GM12874 (cell line): ENCODE results near the gene GPR107.

Source experiments
- TF ChIP-seq, protein P1 (sequence below): IDR thresholded peaks from 2 replicates; pipeline ENCODE4 v1.5.1; 2011; ENCODE audit warnings: low read depth, mild to moderate bottlenecking, control low read depth, low read length, moderate library complexity; ENCODE audit not compliant: insufficient read depth

Gene GPR107

DNA sequence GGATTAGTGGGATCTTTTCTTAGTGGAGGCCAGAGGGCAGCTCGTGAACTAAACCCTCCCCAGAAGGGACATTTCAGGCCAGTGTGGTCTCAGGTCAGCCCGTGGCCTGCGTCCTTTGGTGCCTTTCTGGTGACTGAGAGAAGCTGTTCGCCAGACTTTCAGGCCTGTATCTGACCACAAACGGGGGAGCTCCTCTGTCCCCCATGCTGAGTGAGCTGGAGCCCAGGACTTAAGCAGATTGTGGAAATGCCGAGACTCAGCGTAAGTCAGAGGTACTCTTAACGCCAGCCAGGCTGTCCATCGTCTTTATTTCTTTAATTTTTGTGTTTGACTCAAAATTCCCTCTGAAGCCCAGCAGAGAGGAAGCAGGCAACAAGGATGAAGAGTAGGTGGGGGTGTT lies 63.7 kb downstream of the GPR107 start:
- TF ChIP-seq, protein P1, sequence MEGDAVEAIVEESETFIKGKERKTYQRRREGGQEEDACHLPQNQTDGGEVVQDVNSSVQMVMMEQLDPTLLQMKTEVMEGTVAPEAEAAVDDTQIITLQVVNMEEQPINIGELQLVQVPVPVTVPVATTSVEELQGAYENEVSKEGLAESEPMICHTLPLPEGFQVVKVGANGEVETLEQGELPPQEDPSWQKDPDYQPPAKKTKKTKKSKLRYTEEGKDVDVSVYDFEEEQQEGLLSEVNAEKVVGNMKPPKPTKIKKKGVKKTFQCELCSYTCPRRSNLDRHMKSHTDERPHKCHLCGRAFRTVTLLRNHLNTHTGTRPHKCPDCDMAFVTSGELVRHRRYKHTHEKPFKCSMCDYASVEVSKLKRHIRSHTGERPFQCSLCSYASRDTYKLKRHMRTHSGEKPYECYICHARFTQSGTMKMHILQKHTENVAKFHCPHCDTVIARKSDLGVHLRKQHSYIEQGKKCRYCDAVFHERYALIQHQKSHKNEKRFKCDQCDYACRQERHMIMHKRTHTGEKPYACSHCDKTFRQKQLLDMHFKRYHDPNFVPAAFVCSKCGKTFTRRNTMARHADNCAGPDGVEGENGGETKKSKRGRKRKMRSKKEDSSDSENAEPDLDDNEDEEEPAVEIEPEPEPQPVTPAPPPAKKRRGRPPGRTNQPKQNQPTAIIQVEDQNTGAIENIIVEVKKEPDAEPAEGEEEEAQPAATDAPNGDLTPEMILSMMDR: no peak

DNA sequence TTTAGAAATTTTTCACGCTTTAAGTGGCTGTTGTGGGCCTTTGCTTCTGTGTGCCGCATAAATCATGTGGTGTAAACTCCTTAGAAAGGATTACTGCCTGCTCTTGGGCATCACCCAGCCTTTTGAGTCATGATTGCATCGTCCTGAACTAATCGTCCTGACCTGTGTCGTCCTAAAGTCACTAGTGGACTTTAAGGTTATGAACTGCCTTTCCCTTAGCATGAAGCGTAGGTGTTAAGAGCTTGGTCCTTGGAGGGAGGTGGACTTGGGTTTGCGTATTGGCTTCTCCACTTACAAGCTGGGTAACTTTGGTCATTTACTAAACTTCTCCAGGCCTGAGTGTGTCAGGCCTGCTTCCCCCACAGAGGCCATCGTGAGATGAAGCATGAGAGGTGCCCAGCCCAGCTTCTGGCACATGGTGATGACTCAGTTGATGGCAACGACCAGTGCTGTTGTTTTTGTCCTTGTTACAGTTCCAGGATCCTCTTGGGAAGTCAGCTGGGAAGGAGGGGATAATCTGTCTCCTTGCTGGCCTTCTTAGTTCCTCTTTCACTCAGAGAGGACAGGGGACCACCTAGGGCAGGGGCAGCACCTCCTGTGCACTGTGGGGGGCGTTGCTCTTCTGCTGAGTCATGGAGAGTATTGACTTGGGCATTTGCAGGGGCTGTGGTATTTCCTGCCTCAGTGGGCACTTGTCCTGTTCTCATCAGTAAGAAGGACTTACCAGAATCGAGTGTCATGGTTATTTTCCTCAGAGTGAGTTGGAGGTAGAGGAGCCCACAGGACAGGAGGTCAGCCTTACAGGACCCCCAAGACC lies 64.3 kb downstream of the GPR107 start:
- TF ChIP-seq, protein P1: no peak

DNA sequence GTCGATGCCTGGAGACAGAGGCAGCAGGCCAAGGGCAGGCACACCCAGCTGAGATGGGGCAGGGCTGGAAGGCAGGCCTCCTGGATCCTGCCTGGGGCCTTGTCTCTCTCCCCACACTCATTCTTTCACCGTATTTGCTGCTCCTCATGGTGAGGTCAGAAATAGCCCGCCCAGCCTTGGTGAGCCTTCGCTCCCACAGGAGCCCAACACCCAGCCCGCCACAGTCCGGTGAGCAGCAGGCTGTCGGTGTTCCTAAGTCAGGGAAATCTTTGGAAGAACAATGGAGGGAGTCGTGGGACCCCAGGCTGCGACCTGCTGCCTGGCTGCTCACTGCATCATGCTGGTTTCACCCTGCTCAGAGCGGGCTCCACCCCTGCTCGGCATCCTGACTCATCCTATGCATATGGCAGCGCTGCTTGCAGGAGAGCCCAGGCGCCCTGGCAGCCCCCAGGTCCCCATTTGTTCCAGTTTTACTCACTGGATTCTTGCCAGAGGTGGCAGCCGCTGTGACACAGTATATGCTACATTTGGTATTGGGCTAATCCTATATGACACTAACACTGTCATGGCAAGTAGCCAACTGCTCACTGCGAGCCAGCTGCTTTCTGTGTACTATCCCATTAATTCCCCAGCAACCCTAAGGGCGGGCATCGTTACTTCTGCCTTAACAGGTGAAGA lies 65.3 kb downstream of the GPR107 start:
- TF ChIP-seq, protein P1: no peak

DNA sequence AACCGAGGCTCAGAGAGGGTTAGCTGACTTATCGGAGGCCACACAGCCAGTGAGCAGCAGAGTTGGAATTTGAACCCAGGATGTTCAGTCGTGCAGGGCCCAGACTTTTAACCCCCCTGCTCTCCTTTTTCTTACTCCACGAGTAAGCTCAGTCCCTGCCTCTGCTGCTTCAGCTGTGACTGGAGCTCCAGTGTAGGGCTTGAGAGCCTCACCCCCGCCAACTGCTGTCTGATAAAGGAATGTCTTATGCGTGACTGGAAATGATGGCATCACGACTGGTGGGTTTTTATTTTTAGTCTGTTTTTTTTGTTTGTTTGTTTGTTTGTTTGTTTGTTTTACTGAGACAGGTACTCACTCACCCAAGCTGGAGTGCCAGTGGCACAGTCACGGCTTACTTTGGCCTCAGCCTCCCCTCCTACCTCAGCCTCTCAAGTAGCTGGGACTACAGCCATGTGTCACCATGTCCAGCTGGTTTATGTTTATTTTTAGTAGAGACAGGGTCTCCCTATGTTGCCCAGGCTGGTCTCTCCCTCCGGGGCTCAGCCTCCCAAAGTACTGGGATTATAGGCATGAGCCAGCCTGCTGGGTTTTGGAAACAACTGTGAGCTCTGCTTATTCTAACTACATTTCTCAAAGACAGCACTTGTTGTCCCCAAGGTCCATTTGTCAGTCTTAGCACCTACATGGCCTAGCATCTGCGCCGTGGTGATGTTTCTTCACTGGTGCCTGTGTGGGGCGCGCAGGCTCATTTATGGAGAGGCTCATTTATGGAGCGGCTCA lies 66.0 kb downstream of the GPR107 start:
- TF ChIP-seq, protein P1: no peak

DNA sequence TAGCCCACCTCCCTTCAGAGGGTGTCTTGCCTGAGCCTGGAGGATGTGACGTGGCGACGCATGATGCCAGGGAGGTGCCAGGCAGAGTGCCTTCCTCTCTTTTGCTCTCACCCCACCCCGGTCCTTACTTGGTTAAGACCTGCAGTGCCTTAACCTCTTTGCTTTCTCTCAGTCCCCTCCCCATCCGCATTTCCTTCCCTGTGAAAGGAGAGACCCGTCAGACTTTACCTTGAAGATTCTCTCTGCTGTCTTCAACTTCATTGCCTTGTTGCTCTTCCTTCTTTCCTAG lies 66.5 kb downstream of the GPR107 start:
- TF ChIP-seq, protein P1: no peak

DNA sequence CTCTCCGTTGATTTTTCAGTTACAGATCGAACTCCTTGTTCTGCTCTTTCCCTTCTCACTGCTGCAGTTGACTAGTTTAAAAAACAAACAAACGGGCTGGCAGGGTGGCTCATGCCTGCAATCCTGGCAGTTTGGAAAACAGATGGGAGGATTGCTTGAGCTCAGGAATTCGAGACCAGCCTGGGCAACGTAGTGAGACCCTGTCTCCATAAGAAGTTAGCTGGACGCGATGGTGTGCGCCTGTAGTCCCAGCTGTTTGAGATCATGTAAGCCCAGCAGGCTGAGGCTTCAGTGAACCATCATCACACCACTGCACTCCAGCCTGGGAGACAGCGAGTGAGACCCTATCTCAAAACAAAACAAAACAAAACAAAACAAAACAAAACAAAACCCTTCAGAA lies 67.1 kb downstream of the GPR107 start:
- TF ChIP-seq, protein P1: no peak

DNA sequence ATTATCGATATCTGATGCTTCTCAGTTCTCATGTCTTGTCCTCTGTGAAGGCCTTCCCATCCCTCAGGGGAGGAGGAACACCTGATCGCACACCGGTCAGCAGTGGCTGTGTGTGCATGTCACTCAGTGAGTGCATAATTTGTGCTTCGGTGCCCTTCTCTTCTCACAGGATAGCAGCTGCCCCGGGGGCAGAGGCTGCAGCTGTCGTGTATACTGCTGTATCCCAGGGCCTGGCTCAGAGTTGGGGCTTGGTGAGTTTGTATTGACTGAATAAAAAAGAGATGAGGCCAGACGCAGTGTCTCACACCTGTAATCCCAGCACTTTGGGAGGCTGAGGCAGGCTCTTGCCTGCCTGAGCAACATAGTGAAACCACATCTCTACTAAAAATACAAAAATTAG lies 68.8 kb downstream of the GPR107 start:
- TF ChIP-seq, protein P1: no peak
